Measurements from ENCODE around the gene ITGBL1.
"Not testable (repeated sequence)": the region's sequence is repeated elsewhere in the genome, so short reads cannot be mapped to it uniquely, and the experiment has no call there.

Gene ITGBL1

DNA sequence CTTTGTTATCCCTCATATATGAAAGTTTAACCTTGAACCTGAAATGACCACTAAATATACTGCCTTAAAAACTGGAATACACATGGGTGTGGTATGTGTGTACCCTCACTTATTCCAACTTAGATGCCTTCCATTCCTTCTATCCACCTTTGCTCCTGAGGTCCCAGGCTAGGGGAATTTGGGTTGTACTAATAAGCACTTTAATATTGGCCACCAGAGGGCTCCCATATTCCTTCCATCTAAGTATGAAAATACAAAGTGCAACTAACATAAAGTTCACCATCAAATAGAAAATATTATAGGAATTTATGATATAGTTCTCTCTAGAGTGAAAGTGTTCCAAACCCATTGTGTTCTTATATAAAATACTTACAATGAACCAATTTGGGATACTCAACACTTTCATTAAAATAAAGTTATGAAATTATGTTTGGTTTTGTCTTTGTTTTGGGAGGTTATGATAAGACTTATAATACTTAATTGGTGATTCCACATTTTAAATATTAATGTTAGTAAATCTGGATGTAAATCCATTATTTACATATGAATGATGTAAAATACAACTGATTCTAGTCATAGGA lies 62.3 kb downstream of the ITGBL1 start:
- DNase-seq, result peak; percentile 32 to 70 (median 45)

GRCh38 chr13:101515504-101515903 lies 63.0 kb downstream of the ITGBL1 start:
- no peak for DNase-seq

DNA sequence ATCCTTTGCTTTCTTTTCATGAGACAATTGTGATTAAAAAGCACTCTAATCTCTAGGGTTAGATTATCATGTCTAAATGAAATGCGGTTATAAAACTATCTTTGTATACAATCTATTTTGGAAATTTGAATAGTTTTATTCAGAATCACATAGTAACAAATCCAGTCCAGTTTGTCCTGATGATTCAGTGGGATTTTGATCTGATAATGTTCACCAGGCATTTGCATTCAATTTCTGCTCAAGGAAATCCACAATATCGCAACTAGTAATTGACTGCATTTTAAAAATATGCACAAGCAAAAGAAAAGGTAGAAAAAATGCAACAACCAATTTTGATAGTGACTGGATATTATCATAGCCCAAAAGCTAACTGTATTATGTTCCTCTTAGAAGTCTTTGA lies 63.8 kb downstream of the ITGBL1 start:
- no peak for DNase-seq

- no peak for DNase-seq
Measured at GRCh38 chr13:101520672-101521071, 68.2 kb downstream of the ITGBL1 start.

GRCh38 chr13:101521371-101521770 lies 68.9 kb downstream of the ITGBL1 start:
- DNase-seq, result no peak

GRCh38 chr13:101522607-101523006 lies 70.1 kb downstream of the ITGBL1 start:
- DNase-seq, result no peak

- DNase-seq, result peak in 1 of 4 experiments; percentile 10
Measured at GRCh38 chr13:101523154-101524131, 71.0 kb downstream of the ITGBL1 start.

DNA sequence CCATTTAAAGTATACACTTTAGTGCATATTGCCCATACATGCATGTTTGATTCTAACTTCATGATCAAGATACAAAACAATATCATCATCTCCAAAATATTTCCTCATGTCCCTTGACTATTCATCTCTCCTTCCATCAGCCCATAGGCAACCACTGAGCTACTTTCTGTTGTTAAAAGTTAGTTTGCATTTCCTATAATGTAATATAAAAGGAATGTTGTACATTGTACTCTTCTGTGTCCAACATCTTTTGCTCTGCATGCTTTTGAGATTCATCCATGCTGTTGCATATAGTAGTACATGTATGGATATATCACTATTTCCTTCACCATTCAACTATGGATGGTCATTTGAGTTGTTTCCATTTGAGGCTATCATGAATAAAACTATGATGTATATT lies 74.7 kb downstream of the ITGBL1 start:
- DNase-seq, result no peak

GRCh38 chr13:101529422-101529821 lies 76.9 kb downstream of the ITGBL1 start:
- DNase-seq, result peak; percentile 31 to 66 (median 62)

GRCh38 chr13:101530293-101530692 lies 77.8 kb downstream of the ITGBL1 start:
- no peak for DNase-seq

GRCh38 chr13:101535192-101535746 lies 82.8 kb downstream of the ITGBL1 start:
- no peak for DNase-seq

DNA sequence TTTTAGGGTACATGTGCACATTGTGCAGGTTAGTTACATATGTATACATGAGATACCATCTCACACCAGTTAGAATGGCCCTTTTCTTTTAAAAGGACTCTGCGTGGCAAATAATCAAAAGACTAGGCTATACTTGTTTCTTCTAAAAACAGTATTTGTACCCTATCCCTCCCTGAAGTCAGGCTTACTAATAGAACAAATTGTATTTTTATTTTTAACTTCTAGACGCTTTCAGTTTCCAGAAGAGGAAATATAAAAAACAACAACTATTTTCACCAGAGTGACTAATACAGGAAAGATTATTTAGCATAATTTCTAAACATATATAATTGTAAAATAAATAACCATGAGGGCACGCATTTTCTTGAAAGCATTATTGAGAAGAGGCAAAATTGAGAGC lies 83.6 kb downstream of the ITGBL1 start:
- no peak for DNase-seq

DNA sequence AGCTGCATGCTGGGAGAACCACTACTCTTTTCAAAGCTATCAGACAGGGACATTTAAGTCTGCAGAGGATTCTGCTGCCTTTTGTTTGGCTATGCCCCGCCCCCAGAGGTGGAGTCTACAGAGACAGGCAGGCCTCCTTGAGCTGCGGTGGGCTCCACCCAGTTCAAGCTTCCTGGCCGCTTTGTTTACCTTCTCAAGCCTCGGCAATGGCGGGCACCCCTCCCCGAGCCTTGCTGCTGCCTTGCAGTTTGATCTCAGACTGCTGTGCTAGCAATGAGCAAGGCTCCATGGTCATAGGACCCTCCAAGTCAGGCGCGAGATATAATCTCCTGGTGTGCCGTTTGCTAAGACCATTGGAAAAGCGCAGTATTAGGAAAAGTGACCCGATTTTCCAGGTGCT lies 92.1 kb downstream of the ITGBL1 start:
- DNase-seq, result not testable (repeated sequence)

DNA sequence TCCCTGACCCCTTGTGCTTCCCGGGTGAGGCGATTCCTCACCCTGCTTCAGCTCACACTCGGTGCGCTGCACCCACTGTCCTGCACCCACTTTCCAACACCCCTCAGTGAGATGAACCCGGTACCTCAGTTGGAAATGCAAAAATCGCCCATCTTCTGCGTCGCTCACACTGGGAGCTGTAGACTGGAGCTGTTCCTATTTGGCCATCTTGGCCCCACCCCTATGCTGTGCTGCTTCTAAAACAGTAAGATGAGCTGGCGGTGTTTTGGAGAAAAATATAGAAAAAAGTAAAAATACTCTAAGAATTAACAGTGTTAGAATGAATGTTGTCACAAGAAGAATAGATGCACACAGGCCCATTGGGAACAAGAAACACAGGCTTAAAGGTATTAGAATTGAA lies 92.5 kb downstream of the ITGBL1 start:
- no peak for DNase-seq

DNA sequence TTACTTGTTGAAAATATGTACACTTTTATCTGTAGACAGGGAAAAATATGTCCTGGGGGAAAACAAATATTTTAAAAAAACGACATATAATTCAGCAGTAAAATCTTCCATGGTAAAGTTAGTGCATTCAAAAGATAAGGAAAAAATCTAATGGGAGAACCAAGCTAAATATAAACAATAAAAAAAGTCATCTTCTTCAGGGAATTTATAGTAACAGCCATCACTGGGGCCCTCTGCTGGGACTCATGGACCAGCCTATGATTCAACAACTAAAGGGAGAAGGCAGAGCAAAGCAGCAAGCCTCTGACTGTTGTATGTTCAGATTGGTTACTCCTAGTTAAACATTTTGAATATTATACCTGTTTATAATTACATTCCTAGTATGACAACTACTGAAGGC lies 93.0 kb downstream of the ITGBL1 start:
- DNase-seq, result no peak

DNA sequence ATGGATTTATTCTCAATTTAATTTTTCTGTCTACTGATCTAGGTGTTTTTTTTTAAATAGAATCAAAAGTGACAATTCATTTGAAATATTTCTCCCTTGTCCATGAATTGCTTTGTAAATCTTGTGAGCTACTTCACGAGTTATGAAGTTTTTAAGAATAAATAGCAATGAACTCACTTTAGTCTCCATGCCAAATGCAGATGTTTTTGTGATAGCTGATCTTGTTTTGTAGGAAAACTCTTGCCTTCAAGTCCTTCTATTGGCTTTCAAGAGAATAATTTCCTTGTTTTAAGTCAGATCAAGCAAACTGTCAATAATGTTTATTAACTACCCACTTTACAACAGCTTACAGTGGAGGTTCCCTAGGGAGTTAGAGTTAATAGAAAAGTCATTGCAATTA lies 99.8 kb downstream of the ITGBL1 start:
- no peak for DNase-seq

GRCh38 chr13:101552786-101553185 lies 100.3 kb downstream of the ITGBL1 start:
- no peak for DNase-seq

DNA sequence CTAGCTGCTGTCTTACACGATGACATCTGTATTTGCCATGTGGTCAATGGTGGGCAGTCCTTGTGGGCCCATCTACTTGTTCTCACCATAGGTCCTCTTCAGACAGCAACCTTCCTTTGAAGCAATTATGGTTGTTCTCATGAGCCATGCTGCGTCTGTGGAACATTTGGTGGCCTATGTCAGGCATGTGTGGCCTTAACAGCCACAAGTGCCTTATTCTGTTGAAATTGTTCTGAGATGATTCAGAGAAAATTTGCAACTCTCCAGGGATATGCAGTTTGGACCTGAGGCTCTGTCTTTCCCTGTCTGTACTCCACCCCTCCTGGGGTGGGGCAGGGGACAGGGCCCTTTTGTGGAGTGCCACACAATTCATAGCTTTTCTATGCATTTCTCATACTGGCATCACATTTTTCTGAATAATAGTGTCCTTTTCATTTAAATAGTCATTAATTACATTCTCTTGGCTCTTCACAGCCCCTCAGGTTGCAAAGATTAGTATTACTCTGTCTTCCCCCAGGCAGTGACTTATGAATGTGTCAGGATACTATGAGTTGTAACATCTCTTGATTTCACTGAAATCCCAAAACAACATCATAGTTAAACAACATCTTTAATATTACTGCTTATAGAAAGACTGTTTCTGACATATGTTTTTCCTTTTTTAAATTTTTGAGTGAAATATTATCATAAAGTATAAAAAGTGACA lies 102.1 kb downstream of the ITGBL1 start:
- no peak for DNase-seq

GRCh38 chr13:101555610-101556009 lies 103.1 kb downstream of the ITGBL1 start:
- no peak for DNase-seq

DNA sequence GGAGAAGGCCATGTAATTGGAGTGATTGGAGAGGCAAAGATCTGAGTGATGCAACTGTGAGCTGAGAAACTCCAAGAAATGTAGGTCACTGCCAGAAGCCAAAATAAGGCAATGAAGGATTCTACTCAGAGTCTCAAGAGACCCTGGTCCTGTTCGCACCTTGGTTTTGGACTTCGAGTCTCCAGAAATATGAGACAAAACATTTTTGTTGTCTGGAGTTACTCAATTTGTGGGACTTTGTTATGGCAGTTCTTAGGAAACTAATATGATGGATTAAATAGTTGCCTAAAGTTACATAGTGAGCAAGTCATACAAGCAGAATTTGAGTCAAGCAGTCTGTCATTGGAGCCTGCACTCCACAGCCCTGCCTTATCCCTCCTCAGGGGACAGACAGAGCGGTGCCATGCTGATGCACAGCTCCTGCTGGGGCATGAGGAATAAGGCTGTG lies 104.2 kb downstream of the ITGBL1 start:
- DNase-seq, result no peak

GRCh38 chr13:101565317-101565716 lies 112.8 kb downstream of the ITGBL1 start:
- DNase-seq, result no peak

DNA sequence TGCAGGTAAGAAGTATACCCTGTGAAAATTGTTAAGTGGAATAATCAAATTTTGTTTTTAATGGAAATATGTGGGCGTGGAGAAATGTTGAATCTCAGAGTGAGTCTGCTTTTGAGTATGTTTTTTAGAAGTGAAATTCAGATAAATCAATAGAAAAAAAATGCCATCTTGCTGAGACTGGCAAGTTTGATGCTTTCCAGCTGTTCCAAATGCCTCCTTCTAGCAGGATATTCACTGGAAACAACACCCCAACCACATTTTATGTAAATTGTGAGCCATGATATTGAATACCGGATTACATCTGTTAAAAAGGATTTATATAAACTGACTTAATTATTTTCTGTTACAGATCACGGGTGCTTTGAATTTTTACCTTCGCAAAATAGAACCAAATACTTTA lies 115.4 kb downstream of the ITGBL1 start:
- no peak for DNase-seq

- no peak for DNase-seq
Measured at GRCh38 chr13:101569807-101570206, 117.3 kb downstream of the ITGBL1 start.

All from suppressor macrophage (primary cell).